Loucy (cell line): Measurements from ENCODE around the gene ZCCHC14.

ENCODE experiments used
- H2AFZ ChIP-seq: fragments of 200-600 bp; sonication (generic); 2 replicates; pipeline ENCODE4 v1.6.0; 2016; ENCODE audit warnings: antibody characterized with exemption, mild to moderate bottlenecking, low read length, moderate library complexity
- H3F3A ChIP-seq: fragments of 200-600 bp; 2 replicates; pipeline ENCODE4 v1.6.0; 2016; ENCODE audit warnings: antibody characterized with exemption, low read depth, mild to moderate bottlenecking
- H3K27me3 ChIP-seq: fragments of 200-600 bp; sonication (generic); 2 replicates; pipeline ENCODE4 v1.6.1; 2014; ENCODE audit warnings: low read length, mild to moderate bottlenecking; ENCODE audit not compliant: insufficient read depth, poor library complexity, severe bottlenecking
- H3K36me3 ChIP-seq: fragments of 200-600 bp; sonication (generic); 2 replicates; pipeline ENCODE4 v1.6.1; 2016; ENCODE audit warnings: low read length; ENCODE audit not compliant: insufficient read depth
- H3K4me1 ChIP-seq: fragments of 200-600 bp; sonication (generic); 2 replicates; pipeline ENCODE4 v1.5.1; 2014; ENCODE audit warnings: low read length, mild to moderate bottlenecking; ENCODE audit not compliant: insufficient read depth, poor library complexity, severe bottlenecking
- H3K4me2 ChIP-seq: fragments of 200-600 bp; sonication (generic); 2 replicates; pipeline ENCODE4 v1.6.0; 2014; ENCODE audit warnings: antibody characterized with exemption, low read length, low read depth, mild to moderate bottlenecking; ENCODE audit not compliant: poor library complexity, severe bottlenecking
- H3K4me3 ChIP-seq: fragments of 200-600 bp; sonication (generic); 2 replicates; pipeline ENCODE4 v1.5.1; 2014; ENCODE audit warnings: low read length, mild to moderate bottlenecking, mixed read lengths; ENCODE audit not compliant: poor library complexity, severe bottlenecking
- H3K79me2 ChIP-seq: fragments of 200-600 bp; sonication (generic); 2 replicates; pipeline ENCODE4 v1.6.1; 2014; ENCODE audit warnings: low read length; ENCODE audit not compliant: insufficient read depth
- H3K9ac ChIP-seq: fragments of 200-600 bp; sonication (generic); 2 replicates; pipeline ENCODE4 v1.6.0; 2014; ENCODE audit warnings: mild to moderate bottlenecking, low read depth, low read length, moderate library complexity; ENCODE audit not compliant: poor library complexity, severe bottlenecking
- H3K9me2 ChIP-seq: fragments of 200-600 bp; sonication (generic); replicated peaks from 2 replicates; pipeline ENCODE4 v1.6.1; 2016; ENCODE audit warnings: low read depth, low read length, mixed read lengths
- H3K9me3 ChIP-seq: fragments of 200-600 bp; sonication (generic); 2 replicates; pipeline ENCODE4 v1.6.1; 2014; ENCODE audit warnings: mild to moderate bottlenecking, antibody characterized with exemption, low read length, low read depth; ENCODE audit not compliant: insufficient read depth
- H4K20me1 ChIP-seq: fragments of 200-600 bp; sonication (generic); 2 replicates; pipeline ENCODE4 v1.6.0; 2014; ENCODE audit warnings: antibody characterized with exemption, low read length, mild to moderate bottlenecking; ENCODE audit not compliant: insufficient read depth, poor library complexity, severe bottlenecking
- CTCF ChIP-seq: fragments of 200-600 bp; sonication (generic); conservative IDR thresholded peaks from 2 replicates; pipeline ENCODE4 v1.5.1; 2014; ENCODE audit warnings: mild to moderate bottlenecking, antibody characterized with exemption, low read length
- EZH2phosphoT487 ChIP-seq: fragments of 200-600 bp; IDR thresholded peaks from 2 replicates; pipeline ENCODE4 v1.6.1; 2018; ENCODE audit warnings: antibody characterized with exemption, mild to moderate bottlenecking, moderate library complexity, borderline replicate concordance

Gene ZCCHC14

GRCh38 chr16:87446479-87446878, 46.3 kb downstream of the ZCCHC14 start:
- Histone ChIP-seq H3K9me2 (no peaks in the 10 kb centered on the region), H3K4me1 (no peaks in the 10 kb centered on the region), H3K4me3 (no peak overlapping the region), H2AFZ (no peak overlapping the region), H3K9ac (no peak overlapping the region), H3K79me2 (no peaks in the 10 kb centered on the region), H3K27me3 (no peaks in the 10 kb centered on the region), H3K36me3 (no peaks in the 10 kb centered on the region), H4K20me1 (no peaks in the 10 kb centered on the region), H3K9me3 (no peaks in the 10 kb centered on the region), H3F3A (no peaks in the 10 kb centered on the region), H3K4me2 (no peak overlapping the region)
- TF ChIP-seq EZH2phosphoT487 (no peak), CTCF (no peak)

GRCh38 chr16:87445486-87445885, 47.3 kb downstream of the ZCCHC14 start:
- H3K9ac ChIP-seq, result no peak overlapping the region
- no peak overlapping the region for H3K4me2 ChIP-seq
- no peaks in the 10 kb centered on the region for H3K9me3 ChIP-seq
- no peaks in the 10 kb centered on the region for H4K20me1 ChIP-seq
- H3K4me3 ChIP-seq, result no peak overlapping the region
- H3K79me2 ChIP-seq, result no peaks in the 10 kb centered on the region
- no peaks in the 10 kb centered on the region for H3K27me3 ChIP-seq
- no peaks in the 10 kb centered on the region for H3F3A ChIP-seq
- no peaks in the 10 kb centered on the region for H3K4me1 ChIP-seq
- H2AFZ ChIP-seq, result no peak overlapping the region
- no peaks in the 10 kb centered on the region for H3K36me3 ChIP-seq
- TF ChIP-seq CTCF, result no peak
- TF ChIP-seq EZH2phosphoT487, result no peak
- H3K9me2 ChIP-seq, result no peaks in the 10 kb centered on the region

GRCh38 chr16:87443964-87444363, 48.9 kb downstream of the ZCCHC14 start:
- H4K20me1 ChIP-seq, result no peaks in the 10 kb centered on the region
- H3K9me2 ChIP-seq, result no peaks in the 10 kb centered on the region
- H3F3A ChIP-seq, result no peaks in the 10 kb centered on the region
- no peaks in the 10 kb centered on the region for H3K79me2 ChIP-seq
- H3K27me3 ChIP-seq, result no peaks in the 10 kb centered on the region
- H3K9me3 ChIP-seq, result no peaks in the 10 kb centered on the region
- H3K4me3 ChIP-seq, result no peak overlapping the region
- no peaks in the 10 kb centered on the region for H3K4me1 ChIP-seq
- no peak overlapping the region for H2AFZ ChIP-seq
- TF ChIP-seq CTCF, result no peak
- no peak for TF ChIP-seq EZH2phosphoT487
- H3K9ac ChIP-seq, result no peak overlapping the region
- H3K4me2 ChIP-seq, result no peak overlapping the region
- no peaks in the 10 kb centered on the region for H3K36me3 ChIP-seq
